Measurements from ENCODE around the gene CCL4L2. TPM values are rescaled to one million over a fixed set of nuclear protein-coding genes. Genes with fewer than 3 reads are reported as not detected.
"Not testable (repeated sequence)": the region's sequence is repeated elsewhere in the genome, so short reads cannot be mapped to it uniquely, and the experiment has no call there.

CCL4L2 gene
- total RNA-seq, 1 experiment from 2014 or later, result not detected

DNA sequence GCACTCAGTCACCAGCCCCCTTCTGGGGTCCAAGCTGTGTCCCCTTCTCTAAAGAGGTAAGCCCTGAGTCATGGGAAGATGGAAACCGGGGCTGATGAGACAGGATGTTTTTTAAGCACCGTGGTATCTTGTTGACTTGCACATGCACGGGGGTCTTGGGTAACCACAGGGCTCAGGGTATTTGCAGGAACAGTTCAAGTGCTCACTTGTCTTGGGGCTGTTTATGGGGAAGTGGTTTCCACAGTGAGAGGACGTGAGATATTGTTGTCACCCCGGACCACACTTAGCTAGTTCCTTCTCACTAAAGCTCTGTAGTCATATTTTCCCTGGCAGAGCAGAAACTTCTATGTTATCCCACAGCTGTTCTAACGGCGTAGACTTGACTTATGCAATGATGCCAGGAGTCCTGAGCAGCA lies 22.0 kb upstream of the CCL4L2 start:
- ChIA-PET CTCF (no interaction called here), POLR2A (no interaction called here)
- Mint-ChIP-seq H3K4me1 (ENCODE audit: insufficient read depth, unreplicated experiment) (no peaks in the 10 kb centered on the region), H3K4me3 (ENCODE audit: unreplicated experiment) (no peak overlapping the region), H3K36me3 (ENCODE audit: insufficient read depth, unreplicated experiment) (no peaks in the 10 kb centered on the region), H3K27me3 (ENCODE audit: insufficient read depth, unreplicated experiment) (peaks cover 41% of the 10 kb centered on the region), H3K27ac (ENCODE audit: low read depth, unreplicated experiment) (no peak overlapping the region), H3K9me3 (ENCODE audit: unreplicated experiment) (no peaks in the 10 kb centered on the region)
- TF ChIP-seq, protein P1, sequence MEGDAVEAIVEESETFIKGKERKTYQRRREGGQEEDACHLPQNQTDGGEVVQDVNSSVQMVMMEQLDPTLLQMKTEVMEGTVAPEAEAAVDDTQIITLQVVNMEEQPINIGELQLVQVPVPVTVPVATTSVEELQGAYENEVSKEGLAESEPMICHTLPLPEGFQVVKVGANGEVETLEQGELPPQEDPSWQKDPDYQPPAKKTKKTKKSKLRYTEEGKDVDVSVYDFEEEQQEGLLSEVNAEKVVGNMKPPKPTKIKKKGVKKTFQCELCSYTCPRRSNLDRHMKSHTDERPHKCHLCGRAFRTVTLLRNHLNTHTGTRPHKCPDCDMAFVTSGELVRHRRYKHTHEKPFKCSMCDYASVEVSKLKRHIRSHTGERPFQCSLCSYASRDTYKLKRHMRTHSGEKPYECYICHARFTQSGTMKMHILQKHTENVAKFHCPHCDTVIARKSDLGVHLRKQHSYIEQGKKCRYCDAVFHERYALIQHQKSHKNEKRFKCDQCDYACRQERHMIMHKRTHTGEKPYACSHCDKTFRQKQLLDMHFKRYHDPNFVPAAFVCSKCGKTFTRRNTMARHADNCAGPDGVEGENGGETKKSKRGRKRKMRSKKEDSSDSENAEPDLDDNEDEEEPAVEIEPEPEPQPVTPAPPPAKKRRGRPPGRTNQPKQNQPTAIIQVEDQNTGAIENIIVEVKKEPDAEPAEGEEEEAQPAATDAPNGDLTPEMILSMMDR (IDR thresholded peaks at IDR 0.05; ENCODE audit: unreplicated experiment), result no peak
- BruUV-seq (replicated peaks), result no TSS peak
- DNase-seq (ENCODE audit: unreplicated experiment), result no peak
- intact Hi-C loops (cut with micrococcal nuclease), result loop anchor here (10.0 kb wide), 1 partner anchor 74 kb away; no protein-coding TSS in a partner anchor

DNA sequence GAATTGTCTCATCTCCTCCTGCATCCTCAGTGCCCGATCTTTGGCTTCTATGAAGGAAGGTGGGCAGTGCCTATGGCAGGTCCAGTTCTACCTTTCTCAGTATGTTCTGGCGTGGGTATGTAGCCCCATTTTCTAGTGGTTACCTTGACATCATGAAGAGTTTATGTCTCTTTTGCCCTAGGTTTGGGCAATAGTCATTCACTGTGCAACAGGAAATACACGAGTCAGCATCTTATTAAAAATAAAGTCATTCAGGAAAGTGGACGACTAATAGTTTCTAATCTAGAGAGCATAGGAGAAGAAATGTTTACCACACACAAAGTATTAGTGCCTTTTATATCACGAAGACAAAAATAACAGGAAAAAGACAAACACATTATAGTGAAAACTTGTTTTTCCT lies 20.9 kb upstream of the CCL4L2 start:
- intact Hi-C loops (cut with micrococcal nuclease), result loop anchor here (10.0 kb wide), 1 partner anchor 75 kb away; no protein-coding TSS in a partner anchor
- POLR2A ChIA-PET; H3K4me1 Mint-ChIP-seq (ENCODE audit: insufficient read depth, unreplicated experiment); DNase-seq (ENCODE audit: unreplicated experiment); H3K9me3 Mint-ChIP-seq (ENCODE audit: unreplicated experiment); BruUV-seq (replicated peaks); CTCF ChIA-PET; H3K36me3 Mint-ChIP-seq (ENCODE audit: insufficient read depth, unreplicated experiment); H3K27ac Mint-ChIP-seq (ENCODE audit: low read depth, unreplicated experiment); H3K4me3 Mint-ChIP-seq (ENCODE audit: unreplicated experiment): not testable (repeated sequence)
- peaks cover 36% of the 10 kb centered on the region for H3K27me3 Mint-ChIP-seq (ENCODE audit: insufficient read depth, unreplicated experiment)

DNA sequence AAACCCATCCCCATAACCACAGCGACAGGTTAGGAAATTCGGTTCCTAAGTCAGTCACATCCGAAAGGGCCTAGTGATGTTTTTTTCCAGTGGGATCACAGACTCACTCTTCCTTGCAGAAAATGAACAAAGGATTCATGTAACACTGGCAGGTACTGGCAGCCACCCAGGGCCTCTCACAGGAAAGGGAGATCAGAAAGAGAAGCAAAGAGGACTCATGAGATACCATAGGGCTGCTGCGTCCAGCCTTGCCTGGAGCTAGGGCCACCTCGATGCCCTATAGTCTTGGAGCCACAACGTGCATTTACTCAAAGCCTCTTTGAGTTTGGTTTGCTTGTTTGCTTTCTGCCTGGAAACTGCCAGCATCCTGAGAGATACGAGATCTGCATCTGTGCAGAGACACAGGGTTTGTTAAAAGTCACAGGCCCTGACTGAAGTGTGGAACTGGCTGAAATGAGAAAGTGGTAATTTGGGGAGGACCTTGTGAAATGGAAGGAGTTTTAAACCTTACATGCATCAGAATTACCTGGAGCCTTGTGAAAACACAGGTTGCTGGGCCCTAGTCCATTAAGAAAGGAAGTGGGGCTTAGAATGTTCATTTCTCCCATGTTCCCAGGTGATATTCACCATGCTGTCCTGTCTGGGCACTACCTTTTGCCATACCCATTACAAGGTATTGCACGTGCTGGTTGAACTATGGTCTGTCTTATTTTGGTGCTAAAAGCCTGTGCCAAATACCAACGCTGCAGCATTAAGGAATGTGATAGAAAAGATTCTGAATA lies 20.1 kb upstream of the CCL4L2 start:
- H3K4me3 Mint-ChIP-seq (ENCODE audit: unreplicated experiment); BruUV-seq (replicated peaks); H3K9me3 Mint-ChIP-seq (ENCODE audit: unreplicated experiment); POLR2A ChIA-PET; H3K27ac Mint-ChIP-seq (ENCODE audit: low read depth, unreplicated experiment); H3K36me3 Mint-ChIP-seq (ENCODE audit: insufficient read depth, unreplicated experiment); intact Hi-C loops (cut with micrococcal nuclease); DNase-seq (ENCODE audit: unreplicated experiment); H3K4me1 Mint-ChIP-seq (ENCODE audit: insufficient read depth, unreplicated experiment): not testable (repeated sequence)
- peaks cover 28% of the 10 kb centered on the region for H3K27me3 Mint-ChIP-seq (ENCODE audit: insufficient read depth, unreplicated experiment)
- CTCF ChIA-PET, result interaction anchor here (1.4 kb wide), 1 partner anchor 42 kb away, joined by 8 read pairs; no protein-coding TSS in a partner anchor

DNA sequence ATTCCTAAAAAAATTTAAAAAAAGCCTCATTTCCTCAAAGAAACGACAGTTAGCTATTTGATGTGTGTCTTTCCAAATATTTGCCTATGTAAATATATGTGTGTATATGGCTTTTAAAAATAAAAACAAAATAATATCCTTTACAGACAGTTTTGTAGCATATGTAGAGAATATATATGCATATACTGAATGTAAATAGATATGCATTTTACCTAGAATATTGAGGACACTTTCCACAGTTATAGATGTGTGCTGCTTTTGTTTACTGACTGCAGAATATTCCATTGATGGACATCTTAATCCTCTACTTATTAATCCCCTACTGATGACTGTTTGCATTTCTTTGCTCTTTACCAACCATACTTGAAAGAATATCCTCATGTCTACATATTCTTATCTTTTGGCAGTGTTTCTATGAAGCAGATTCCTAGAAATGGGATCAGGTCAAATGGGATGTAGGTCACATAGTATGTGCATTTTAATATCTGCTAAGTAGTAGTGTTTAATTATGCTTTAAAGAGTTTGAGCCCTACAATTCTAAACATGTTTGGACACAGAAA lies 17.6 kb upstream of the CCL4L2 start:
- Mint-ChIP-seq H3K36me3 (ENCODE audit: insufficient read depth, unreplicated experiment) (no peaks in the 10 kb centered on the region), H3K4me1 (ENCODE audit: insufficient read depth, unreplicated experiment) (no peaks in the 10 kb centered on the region), H3K9me3 (ENCODE audit: unreplicated experiment) (no peaks in the 10 kb centered on the region), H3K27ac (ENCODE audit: low read depth, unreplicated experiment) (no peak overlapping the region), H3K27me3 (ENCODE audit: insufficient read depth, unreplicated experiment) (peaks cover 7% of the 10 kb centered on the region), H3K4me3 (ENCODE audit: unreplicated experiment) (no peak overlapping the region)
- ChIA-PET POLR2A (no interaction called here), CTCF (interaction anchor here (0.6 to 1.4 kb wide), 4 partner anchors 43 to 279 kb away, joined by 3 read pairs; no protein-coding TSS in a partner anchor)
- intact Hi-C loops (cut with micrococcal nuclease), result no loop called here
- no peak for DNase-seq (ENCODE audit: unreplicated experiment)
- no TSS peak for BruUV-seq (replicated peaks)
- TF ChIP-seq, protein P1 (IDR thresholded peaks at IDR 0.05; ENCODE audit: unreplicated experiment), result no peak

DNA sequence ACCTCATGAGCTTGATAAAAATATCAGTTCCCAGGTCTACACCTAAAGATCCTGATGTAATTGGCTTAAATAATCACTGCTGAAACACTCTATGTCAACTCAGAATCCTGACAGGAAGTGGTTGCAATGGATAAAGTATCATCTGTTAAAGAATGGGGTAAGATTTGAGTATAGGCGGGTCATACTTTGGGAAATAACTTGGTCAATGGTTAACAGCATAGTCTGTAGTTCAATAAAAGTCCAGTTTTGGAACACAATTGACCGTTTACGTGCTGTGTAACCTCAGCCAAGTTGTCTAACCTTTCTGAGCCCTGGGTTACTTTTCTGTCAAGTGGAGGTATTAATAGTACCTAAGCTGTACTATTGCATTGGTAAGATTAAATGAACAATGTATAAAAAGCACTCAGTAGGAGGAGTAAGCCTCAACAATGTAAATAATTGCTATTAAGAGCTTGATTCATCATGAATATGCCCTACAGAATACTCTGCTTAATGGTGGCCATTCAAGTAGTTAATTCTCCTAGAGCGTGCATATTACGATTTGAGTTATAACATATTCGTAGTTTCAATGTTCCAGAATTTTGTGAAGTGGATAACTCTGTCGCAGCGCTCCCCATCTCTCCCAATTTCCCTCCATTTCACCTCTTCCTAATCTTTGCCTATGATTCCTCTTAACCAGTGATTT lies 16.6 kb upstream of the CCL4L2 start:
- H3K4me3 Mint-ChIP-seq (ENCODE audit: unreplicated experiment); H3K36me3 Mint-ChIP-seq (ENCODE audit: insufficient read depth, unreplicated experiment); H3K9me3 Mint-ChIP-seq (ENCODE audit: unreplicated experiment); DNase-seq (ENCODE audit: unreplicated experiment); CTCF ChIA-PET; BruUV-seq (replicated peaks); H3K27ac Mint-ChIP-seq (ENCODE audit: low read depth, unreplicated experiment); H3K4me1 Mint-ChIP-seq (ENCODE audit: insufficient read depth, unreplicated experiment); intact Hi-C loops (cut with micrococcal nuclease): not testable (repeated sequence)
- peaks cover 14% of the 10 kb centered on the region for H3K27me3 Mint-ChIP-seq (ENCODE audit: insufficient read depth, unreplicated experiment)
- POLR2A ChIA-PET, result interaction anchor here (0.7 kb wide), 1 partner anchor 1493 kb away, joined by 4 read pairs; no protein-coding TSS in a partner anchor

DNA sequence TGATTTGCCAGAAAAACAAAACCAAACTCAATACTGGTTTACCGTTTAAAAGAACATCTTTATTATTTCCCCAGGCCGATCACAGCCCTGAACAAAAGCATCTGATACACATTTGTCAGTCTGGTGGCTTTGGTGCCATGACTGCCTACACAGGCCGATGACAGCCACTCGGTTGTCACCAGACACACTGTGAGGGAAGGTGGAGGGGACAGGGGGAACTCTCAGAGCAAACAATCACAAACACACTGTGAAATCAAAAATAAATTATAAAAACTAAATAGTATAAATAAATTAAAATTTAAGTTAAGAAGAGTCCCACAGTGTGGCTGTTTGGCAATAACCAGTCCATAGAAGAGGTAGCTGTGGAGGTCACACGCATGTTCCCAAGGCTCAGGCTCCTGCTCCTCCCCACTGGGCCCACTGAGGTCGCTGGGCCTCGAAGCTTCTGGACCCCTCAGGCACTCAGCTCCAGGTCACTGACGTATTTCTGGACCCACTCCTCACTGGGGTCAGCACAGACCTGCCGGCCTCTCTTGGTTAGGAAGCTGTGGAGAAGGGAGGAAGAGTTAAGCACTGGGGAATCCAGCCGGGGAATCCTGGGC lies 15.9 kb upstream of the CCL4L2 start:
- BruUV-seq (replicated peaks); DNase-seq (ENCODE audit: unreplicated experiment); CTCF ChIA-PET; H3K9me3 Mint-ChIP-seq (ENCODE audit: unreplicated experiment); H3K4me1 Mint-ChIP-seq (ENCODE audit: insufficient read depth, unreplicated experiment); H3K27ac Mint-ChIP-seq (ENCODE audit: low read depth, unreplicated experiment); H3K36me3 Mint-ChIP-seq (ENCODE audit: insufficient read depth, unreplicated experiment); H3K4me3 Mint-ChIP-seq (ENCODE audit: unreplicated experiment); intact Hi-C loops (cut with micrococcal nuclease): not testable (repeated sequence)
- H3K27me3 Mint-ChIP-seq (ENCODE audit: insufficient read depth, unreplicated experiment), result peaks cover 14% of the 10 kb centered on the region
- POLR2A ChIA-PET, result interaction anchor here (0.7 kb wide), 1 partner anchor 1493 kb away, joined by 4 read pairs; no protein-coding TSS in a partner anchor
